CD14-positive monocyte (primary cell): ENCODE data around the gene ZSCAN2. TPM values are rescaled to one million over a fixed set of nuclear protein-coding genes. Genes with fewer than 3 reads are reported as not detected.

Experiments
- DNase-seq, 3 donors: peaks; one replicate each; pipeline ENCODE4 v3.0.0-alpha.2; 2011 to 2022
- H2AFZ ChIP-seq: 2 replicates; pipeline ENCODE4 v1.6.0; 2012; ENCODE audit warnings: mild to moderate bottlenecking, low read depth, low read length, inconsistent platforms; ENCODE audit not compliant: insufficient read depth, poor library complexity, severe bottlenecking
- H3K27ac ChIP-seq, 2 donors: 1 replicate in 1 of 2; 2 replicates in 1 of 2; pipeline ENCODE4 v1.5.1; 2012 to 2013; ENCODE audit warnings: low read length in 2 of 2, control low read depth in 1 of 2, inconsistent platforms in 1 of 2, low read depth in 1 of 2, mild to moderate bottlenecking in 1 of 2
- H3K27me3 ChIP-seq, 2 donors: one replicate each; pipeline versions ENCODE4 v1.6.0 to v1.6.1; 2011 to 2013; ENCODE audit warnings: low read length in 2 of 2; ENCODE audit not compliant: control insufficient read depth in 2 of 2, insufficient read depth in 2 of 2
- H3K36me3 ChIP-seq, 2 donors: replicated peaks in 1 of 2; 1 replicate in 1 of 2; 2 replicates in 1 of 2; pipeline versions ENCODE4 v1.5.1 to v1.6.1; 2012 to 2013; ENCODE audit warnings: low read length in 2 of 2, control low read depth in 1 of 2, inconsistent platforms in 1 of 2, mild to moderate bottlenecking in 1 of 2; ENCODE audit not compliant: insufficient read depth in 2 of 2, control insufficient read depth in 1 of 2
- H3K4me1 ChIP-seq, 2 donors: 1 replicate in 1 of 2; 2 replicates in 1 of 2; pipeline versions ENCODE4 v1.5.1 to v1.6.1; 2012 to 2013; ENCODE audit warnings: low read length in 2 of 2, control low read depth in 1 of 2, inconsistent platforms in 1 of 2, mild to moderate bottlenecking in 1 of 2, moderate library complexity in 1 of 2; ENCODE audit not compliant: insufficient read depth in 2 of 2, control insufficient read depth in 1 of 2
- H3K4me2 ChIP-seq: replicated peaks from 2 replicates; pipeline ENCODE3; 2012; ENCODE audit warnings: low read length, moderate library complexity, mild to moderate bottlenecking; ENCODE audit not compliant: poor library complexity, severe bottlenecking; ENCODE audit errors: extremely low read depth
- H3K4me3 ChIP-seq, 3 experiments: fragments of 200-600 bp in 1 of 3; sonication (generic) in 1 of 3; replicated peaks in 1 of 3; 1 replicate in 2 of 3; 2 replicates in 1 of 3; pipeline ENCODE4 v1.5.1; 2011 to 2013; ENCODE audit warnings: low read length in 3 of 3, mild to moderate bottlenecking in 3 of 3, control low read depth in 2 of 3, low read depth in 2 of 3, inconsistent platforms in 1 of 3, moderate library complexity in 1 of 3
- H3K79me2 ChIP-seq: 2 replicates; pipeline ENCODE4 v1.6.0; 2012; ENCODE audit warnings: mild to moderate bottlenecking, control low read depth, inconsistent platforms, low read length, moderate library complexity; ENCODE audit not compliant: insufficient read depth
- H3K9ac ChIP-seq: 2 replicates; pipeline ENCODE4 v1.6.0; 2017; ENCODE audit warnings: low read length, mild to moderate bottlenecking; ENCODE audit not compliant: insufficient read depth, poor library complexity, severe bottlenecking
- H3K9me3 ChIP-seq, 2 donors: replicated peaks in 1 of 2; 1 replicate in 1 of 2; 2 replicates in 1 of 2; pipeline versions ENCODE4 v1.5.1 to v1.6.1; 2012 to 2013; ENCODE audit warnings: low read length in 2 of 2, control low read depth in 1 of 2; ENCODE audit not compliant: control insufficient read depth in 1 of 2, insufficient read depth in 1 of 2
- H4K20me1 ChIP-seq: 2 replicates; pipeline ENCODE4 v1.6.0; 2012; ENCODE audit warnings: mild to moderate bottlenecking, low read length, control low read depth, moderate library complexity; ENCODE audit not compliant: insufficient read depth
- H3K27ac Mint-ChIP-seq, 7 donors: one replicate each; pipeline ENCODE4 v1.8.0; 2020; ENCODE audit warnings: mild to moderate bottlenecking in 7 of 7, mixed read lengths in 7 of 7, moderate library complexity in 6 of 7, inconsistent platforms in 2 of 7
- H3K27me3 Mint-ChIP-seq, 3 donors: one replicate each; pipeline ENCODE4 v1.8.0; 2021 to 2022; ENCODE audit warnings: low read depth in 3 of 3, mild to moderate bottlenecking in 3 of 3, mixed read lengths in 3 of 3, moderate library complexity in 3 of 3, inconsistent platforms in 1 of 3
- H3K36me3 Mint-ChIP-seq, 2 donors: one replicate each; pipeline ENCODE4 v1.8.0; 2020; ENCODE audit warnings: mixed read lengths in 2 of 2, inconsistent platforms in 1 of 2, mild to moderate bottlenecking in 1 of 2
- H3K4me1 Mint-ChIP-seq: one replicate; pipeline ENCODE4 v1.8.0; 2020; ENCODE audit warnings: mild to moderate bottlenecking, mixed read lengths
- H3K4me3 Mint-ChIP-seq, 2 donors: one replicate each; pipeline ENCODE4 v1.8.0; 2020; ENCODE audit warnings: mild to moderate bottlenecking in 2 of 2, mixed read lengths in 2 of 2, moderate library complexity in 1 of 2
- H3K9me3 Mint-ChIP-seq, 7 donors: one replicate each; pipeline ENCODE4 v1.8.0; 2020 to 2022; ENCODE audit warnings: mixed read lengths in 7 of 7, mild to moderate bottlenecking in 6 of 7, moderate library complexity in 6 of 7, inconsistent platforms in 2 of 7
- WGBS: methylation state at CpG from one replicate; pipeline ENCODE4 v1.1.5; 2013; ENCODE audit warnings: missing lambda C conversion rate; ENCODE audit not compliant: insufficient coverage; 5-methylcytosine and 5-hydroxymethylcytosine counted together
- intact Hi-C, 2 donors: fragments of 100-400 bp; cut with micrococcal nuclease; formaldehyde crosslinking; loops; one replicate each; pipeline versions ENCODE4 v1.15.0 to v1.15.1; 2023
- polyA plus RNA-seq, 3 donors: library from polyadenylated mRNA; depleted of rRNA in 1 of 3; unstranded in 2 of 3; stranded (reverse) in 1 of 3; fragments of 300-500 nt in 2 of 3; fragments of >200 nt in 1 of 3; fragmentation: Illumina TruSeq in 2 of 3; gene quantifications; 1 replicate in 2 of 3; 2 replicates in 1 of 3; pipeline ENCODE4 v1.2.3, GENCODE V29; 2012 to 2021
- TF ChIP-seq, protein P1 (sequence below): fragments of 200-600 bp; IDR thresholded peaks from one replicate; pipeline ENCODE4 v1.8.0; 2022; ENCODE audit warnings: antibody characterized with exemption, mild to moderate bottlenecking

ZSCAN2 gene
- polyA plus RNA-seq, 3 donors = 1.7 to 6.1 (median 3.4) TPM

DNA sequence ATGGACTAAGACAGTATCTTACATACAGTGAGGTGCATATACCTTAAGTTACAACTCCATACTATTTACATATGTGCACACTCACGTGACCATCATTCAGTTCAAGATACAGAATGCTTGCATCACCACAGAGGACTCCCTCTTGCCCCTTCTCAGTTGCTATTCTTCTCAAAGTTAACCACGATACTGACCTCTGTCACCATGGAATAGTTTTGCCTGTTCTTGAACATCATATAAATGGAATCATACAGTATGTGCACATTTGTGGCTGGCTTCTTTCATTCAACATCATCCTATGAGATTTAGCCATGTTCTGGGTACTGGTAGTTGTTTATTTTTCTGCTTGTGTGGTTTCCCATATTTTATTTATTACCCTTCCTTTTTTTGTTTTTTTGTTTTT, 10.4 kb upstream of the ZSCAN2 start:
- H3K9me3 ChIP-seq = no peaks in the 10 kb centered on the region
- Mint-ChIP-seq H3K27me3 (peaks cover 0 to 3% (median 2%) of the 10 kb centered on the region in 3 donors), H3K27ac (no peak overlapping the region), H3K4me3 (no peak overlapping the region), H3K4me1 (peaks cover 16% of the 10 kb centered on the region), H3K9me3 (peaks cover 0 to 8% (median 3%) of the 10 kb centered on the region in 7 donors), H3K36me3 (no peaks in the 10 kb centered on the region)
- no peaks in the 10 kb centered on the region for H3K27me3 ChIP-seq
- no peak overlapping the region for H3K27ac ChIP-seq
- H3K79me2 ChIP-seq = no peaks in the 10 kb centered on the region
- 91% methylated on average over 1 of the region's 2 CpGs for WGBS
- no peaks in the 10 kb centered on the region for H3K36me3 ChIP-seq
- H3K9ac ChIP-seq = no peak overlapping the region
- DNase-seq = no peak
- intact Hi-C loops = loop anchor here in 1 of 2 donors (5.0 kb wide), 1 partner anchor 287 kb away; no protein-coding TSS in a partner anchor
- peaks cover 16 to 19% of the 10 kb centered on the region in 2 donors for H3K4me1 ChIP-seq
- H2AFZ ChIP-seq = no peak overlapping the region
- H3K4me3 ChIP-seq = no peak overlapping the region
- TF ChIP-seq, protein P1, sequence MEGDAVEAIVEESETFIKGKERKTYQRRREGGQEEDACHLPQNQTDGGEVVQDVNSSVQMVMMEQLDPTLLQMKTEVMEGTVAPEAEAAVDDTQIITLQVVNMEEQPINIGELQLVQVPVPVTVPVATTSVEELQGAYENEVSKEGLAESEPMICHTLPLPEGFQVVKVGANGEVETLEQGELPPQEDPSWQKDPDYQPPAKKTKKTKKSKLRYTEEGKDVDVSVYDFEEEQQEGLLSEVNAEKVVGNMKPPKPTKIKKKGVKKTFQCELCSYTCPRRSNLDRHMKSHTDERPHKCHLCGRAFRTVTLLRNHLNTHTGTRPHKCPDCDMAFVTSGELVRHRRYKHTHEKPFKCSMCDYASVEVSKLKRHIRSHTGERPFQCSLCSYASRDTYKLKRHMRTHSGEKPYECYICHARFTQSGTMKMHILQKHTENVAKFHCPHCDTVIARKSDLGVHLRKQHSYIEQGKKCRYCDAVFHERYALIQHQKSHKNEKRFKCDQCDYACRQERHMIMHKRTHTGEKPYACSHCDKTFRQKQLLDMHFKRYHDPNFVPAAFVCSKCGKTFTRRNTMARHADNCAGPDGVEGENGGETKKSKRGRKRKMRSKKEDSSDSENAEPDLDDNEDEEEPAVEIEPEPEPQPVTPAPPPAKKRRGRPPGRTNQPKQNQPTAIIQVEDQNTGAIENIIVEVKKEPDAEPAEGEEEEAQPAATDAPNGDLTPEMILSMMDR = no peak
- no peaks in the 10 kb centered on the region for H4K20me1 ChIP-seq
- no peak overlapping the region for H3K4me2 ChIP-seq

DNA sequence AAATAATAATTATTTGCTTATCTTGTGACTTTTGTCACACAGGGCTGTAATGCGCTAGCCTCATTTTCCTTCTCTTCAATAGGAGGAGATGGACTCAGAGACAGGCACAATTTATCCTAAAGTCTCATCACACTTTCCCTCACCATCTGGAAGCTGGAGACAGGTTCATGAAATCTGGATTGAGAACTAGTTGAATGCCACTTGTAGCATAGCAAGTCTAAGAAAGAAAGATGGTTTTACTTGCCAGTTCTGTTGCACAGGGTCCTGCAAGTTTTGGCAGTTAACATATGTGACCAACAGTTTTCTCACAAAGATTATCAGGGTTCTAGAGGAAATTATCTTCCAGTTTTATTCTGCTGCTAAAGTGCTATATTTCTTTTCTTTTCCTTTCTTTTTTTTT, 9.0 kb upstream of the ZSCAN2 start:
- H3K27me3 ChIP-seq = no peaks in the 10 kb centered on the region
- Mint-ChIP-seq H3K9me3 (peaks cover 0 to 8% (median 3%) of the 10 kb centered on the region in 7 donors), H3K4me1 (peaks cover 30% of the 10 kb centered on the region), H3K27me3 (peaks cover 0 to 3% (median 2%) of the 10 kb centered on the region in 3 donors), H3K36me3 (no peaks in the 10 kb centered on the region), H3K4me3 (no peak overlapping the region), H3K27ac (no peak overlapping the region)
- TF ChIP-seq, protein P1 = no peak
- DNase-seq = no peak
- peaks cover 29 to 33% of the 10 kb centered on the region in 2 donors for H3K4me1 ChIP-seq
- no peak overlapping the region for H3K9ac ChIP-seq
- H3K27ac ChIP-seq = no peak overlapping the region
- H3K9me3 ChIP-seq = no peaks in the 10 kb centered on the region
- H2AFZ ChIP-seq = no peak overlapping the region
- no peaks in the 10 kb centered on the region for H3K36me3 ChIP-seq
- intact Hi-C loops = loop anchor here in 1 of 2 donors (5.0 kb wide), 1 partner anchor 285 kb away; no protein-coding TSS in a partner anchor
- no peaks in the 10 kb centered on the region for H3K79me2 ChIP-seq
- no peaks in the 10 kb centered on the region for H4K20me1 ChIP-seq
- no peak overlapping the region for H3K4me2 ChIP-seq
- no peak overlapping the region for H3K4me3 ChIP-seq
- no CpG with 5 or more reads among the region's 1 CpG for WGBS
